SK-N-SH (cell line): Measurements from ENCODE around the gene GABRA5. TPM values are rescaled to one million over a fixed set of nuclear protein-coding genes. Genes with fewer than 3 reads are reported as not detected.

Experiments
- CTCF ChIA-PET: fragments of 300-600, 350-600 bp; formaldehyde crosslinking; extraction: SDS; loops from one replicate; lab custom pipeline; 2021; lab: Yijun Ruan, JAX
- POLR2A ChIA-PET: fragments of 350-600 bp; sonication (Branson Sonifier 250); formaldehyde crosslinking; extraction: SDS; loops from one replicate; lab custom pipeline; 2020; ENCODE audit warnings: antibody characterized with exemption, inconsistent platforms; lab: Yijun Ruan, JAX
- DNase-seq: peaks from one replicate; pipeline ENCODE4 v3.0.0; 2012
- H2AFZ ChIP-seq: fragments of 200-600 bp; sonication (generic); 2 replicates; pipeline ENCODE4 v1.8.1; 2016; ENCODE audit warnings: antibody characterized with exemption, mild to moderate bottlenecking, low read depth
- H3F3A ChIP-seq: fragments of 200-600 bp; sonication (generic); replicated peaks from 2 replicates; pipeline ENCODE3; 2016; ENCODE audit warnings: antibody characterized with exemption, mild to moderate bottlenecking; ENCODE audit not compliant: insufficient read depth
- H3K27ac ChIP-seq, 2 experiments: fragments of 200-500 bp in 1 of 2; fragments of 200-600 bp in 1 of 2; sonication (Bioruptor generic) in 1 of 2; sonication (generic), shearing (Covaris generic) in 1 of 2; 2 replicates each; pipeline versions ENCODE4 v1.5.1 to v1.6.1; 2014 to 2016; ENCODE audit warnings: low read depth in 2 of 2, inconsistent platforms in 1 of 2, low read length in 1 of 2, mild to moderate bottlenecking in 1 of 2, mixed read lengths in 1 of 2
- H3K27me3 ChIP-seq: fragments of 200-600 bp; sonication (generic), shearing (Covaris generic); 2 replicates; pipeline ENCODE4 v1.6.1; 2016; ENCODE audit warnings: mixed run types; ENCODE audit not compliant: insufficient read depth
- H3K36me3 ChIP-seq, 2 experiments: fragments of 200-500 bp in 1 of 2; fragments of 200-600 bp in 1 of 2; sonication (Bioruptor generic) in 1 of 2; sonication (generic) in 1 of 2; replicated peaks in 1 of 2; 2 replicates each; pipeline versions ENCODE3 to v1.5.1; 2014 to 2016; ENCODE audit warnings: low read length in 1 of 2, mild to moderate bottlenecking in 1 of 2; ENCODE audit not compliant: insufficient read depth in 2 of 2, control insufficient read depth in 1 of 2
- H3K4me1 ChIP-seq, 2 experiments: fragments of 200-500 bp in 1 of 2; fragments of 200-600 bp in 1 of 2; sonication (Bioruptor generic) in 1 of 2; sonication (generic), shearing (Covaris generic) in 1 of 2; 2 replicates each; pipeline versions ENCODE4 v1.5.1 to v1.6.1; 2014 to 2016; ENCODE audit warnings: low read depth in 1 of 2, low read length in 1 of 2, mixed run types in 1 of 2; ENCODE audit not compliant: insufficient read depth in 2 of 2, control insufficient read depth in 1 of 2
- H3K4me2 ChIP-seq: fragments of 200-600 bp; sonication (generic), shearing (Covaris generic); 2 replicates; pipeline ENCODE4 v1.6.1; 2017; ENCODE audit warnings: mixed run types
- H3K4me3 ChIP-seq, 2 experiments: fragments of 200-500 bp in 1 of 2; fragments of 200-600 bp in 1 of 2; sonication (Bioruptor generic) in 1 of 2; sonication (generic), shearing (Covaris generic) in 1 of 2; 2 replicates each; pipeline versions ENCODE4 v1.5.1 to v1.8.1; 2014 to 2016; ENCODE audit warnings: low read depth in 2 of 2, inconsistent platforms in 1 of 2, low read length in 1 of 2, mild to moderate bottlenecking in 1 of 2, mixed read lengths in 1 of 2, moderate library complexity in 1 of 2
- H3K79me2 ChIP-seq: fragments of 200-600 bp; sonication (generic); 2 replicates; pipeline ENCODE4 v1.8.1; 2017; ENCODE audit warnings: mild to moderate bottlenecking; ENCODE audit not compliant: insufficient read depth
- H3K9ac ChIP-seq: fragments of 200-600 bp; sonication (generic); 2 replicates; pipeline ENCODE4 v1.6.1; 2017; ENCODE audit warnings: mixed run types
- H3K9me2 ChIP-seq: fragments of 200-600 bp; sonication (generic); 2 replicates; pipeline ENCODE4 v1.6.1; 2017; ENCODE audit warnings: mixed run types
- H3K9me3 ChIP-seq: fragments of 200-600 bp; sonication (generic); 2 replicates; pipeline ENCODE4 v1.6.1; 2017; ENCODE audit warnings: mixed run types, mild to moderate bottlenecking, moderate library complexity
- H4K20me1 ChIP-seq: fragments of 200-600 bp; sonication (generic); 2 replicates; pipeline ENCODE4 v1.6.1; 2017; ENCODE audit warnings: mild to moderate bottlenecking, mixed run types; ENCODE audit not compliant: insufficient read depth
- IRF3 ChIP-seq: fragments of 150-350 bp; IDR thresholded peaks from 2 replicates; pipeline ENCODE4 v1.6.1; 2016; ENCODE audit warnings: mild to moderate bottlenecking, low read depth, low read length
- JUND ChIP-seq: IDR thresholded peaks from 2 replicates; pipeline ENCODE4 v1.4.0; 2012
- MEF2A ChIP-seq: IDR thresholded peaks from 2 replicates; pipeline ENCODE4 v1.4.0; 2012; ENCODE audit warnings: low read depth, borderline replicate concordance
- NRF1 ChIP-seq: IDR thresholded peaks from 2 replicates; pipeline ENCODE4 v1.6.1; 2012; ENCODE audit warnings: low read depth, mild to moderate bottlenecking, low read length
- PBX3 ChIP-seq: IDR thresholded peaks from 2 replicates; pipeline ENCODE4; 2012
- REST ChIP-seq: IDR thresholded peaks from 2 replicates; pipeline ENCODE4 v1.6.1; 2012; ENCODE audit warnings: mild to moderate bottlenecking, low read depth, low read length, moderate library complexity
- SMC3 ChIP-seq: IDR thresholded peaks from 2 replicates; pipeline ENCODE4 v1.6.1; 2012; ENCODE audit warnings: low read depth, low read length, improper control_type of control experiment
- USF1 ChIP-seq: IDR thresholded peaks from 2 replicates; pipeline ENCODE4 v1.4.0; 2012; ENCODE audit warnings: low read depth, borderline replicate concordance
- USF2 ChIP-seq: fragments of 150-350 bp; IDR thresholded peaks from 2 replicates; pipeline ENCODE4 v1.6.1; 2017; ENCODE audit warnings: antibody characterized with exemption, low read length, low read depth, borderline replicate concordance
- WGBS: methylation state at CpG from one replicate; pipeline ENCODE4 v1.1.6; 2017; ENCODE audit warnings: low lambda C conversion rate; 5-methylcytosine and 5-hydroxymethylcytosine counted together
- polyA plus RNA-seq, 3 experiments: library from polyadenylated mRNA; depleted of rRNA; stranded (reverse); fragments of >200 nt; gene quantifications; 2 replicates each; pipeline ENCODE4 v1.2.3, GENCODE V29; 2012

GABRA5 gene
- polyA plus RNA-seq, 1 of the 3 experiments (the other 2 are of a cell fraction): not detected

GRCh38 chr15:26910715-26911114, 43.9 kb downstream of the GABRA5 start:
- no peaks in the 10 kb centered on the region for H3K27me3 ChIP-seq
- no peaks in the 10 kb centered on the region for H4K20me1 ChIP-seq
- H2AFZ ChIP-seq: no peak overlapping the region
- H3K36me3 ChIP-seq: no peaks in the 10 kb centered on the region
- TF ChIP-seq NRF1: no peak
- no peak for TF ChIP-seq JUND
- no peak for TF ChIP-seq MEF2A
- TF ChIP-seq REST: no peak
- no peak for TF ChIP-seq SMC3
- TF ChIP-seq USF2: no peak
- TF ChIP-seq IRF3: no peak
- no peak for TF ChIP-seq USF1
- no peak for TF ChIP-seq PBX3
- TF ChIP-seq, all 33 proteins: peak for 0
- no peaks in the 10 kb centered on the region for H3K9me2 ChIP-seq
- 37% methylated on average over 4 of the region's 4 CpGs for WGBS
- H3K27ac ChIP-seq: no peak overlapping the region
- no peaks in the 10 kb centered on the region for H3K79me2 ChIP-seq
- no peak overlapping the region for H3K9ac ChIP-seq
- DNase-seq: no peak
- H3K4me2 ChIP-seq: no peak overlapping the region
- no peaks in the 10 kb centered on the region for H3K9me3 ChIP-seq
- ChIA-PET POLR2A (no interaction called here), CTCF (interaction anchor here (4.5 kb wide), 1 partner anchor 19 kb away, joined by 18 read pairs; no protein-coding TSS in a partner anchor)
- no peak overlapping the region for H3K4me3 ChIP-seq
- H3K4me1 ChIP-seq: no peaks in the 10 kb centered on the region
- no peaks in the 10 kb centered on the region for H3F3A ChIP-seq
